GM12865 (cell line): ENCODE results near the gene SVIL.
"Not testable (repeated sequence)": the region's sequence is repeated elsewhere in the genome, so short reads cannot be mapped to it uniquely, and the experiment has no call there.

Source experiments
- DNase-seq: peaks from one replicate; pipeline ENCODE4 v3.0.0; 2010; ENCODE audit warnings: low read depth
- H3K4me3 ChIP-seq: 2 replicates; pipeline ENCODE4 v1.5.1; 2011; ENCODE audit warnings: mild to moderate bottlenecking, low read depth, low read length, control low read depth
- TF ChIP-seq, protein P1 (sequence below): IDR thresholded peaks from 2 replicates; pipeline ENCODE4 v1.5.1; 2011; ENCODE audit warnings: low read length, control low read depth, low read depth, inconsistent platforms; ENCODE audit not compliant: insufficient read depth; ENCODE audit errors: missing control alignments

SVIL gene

DNA sequence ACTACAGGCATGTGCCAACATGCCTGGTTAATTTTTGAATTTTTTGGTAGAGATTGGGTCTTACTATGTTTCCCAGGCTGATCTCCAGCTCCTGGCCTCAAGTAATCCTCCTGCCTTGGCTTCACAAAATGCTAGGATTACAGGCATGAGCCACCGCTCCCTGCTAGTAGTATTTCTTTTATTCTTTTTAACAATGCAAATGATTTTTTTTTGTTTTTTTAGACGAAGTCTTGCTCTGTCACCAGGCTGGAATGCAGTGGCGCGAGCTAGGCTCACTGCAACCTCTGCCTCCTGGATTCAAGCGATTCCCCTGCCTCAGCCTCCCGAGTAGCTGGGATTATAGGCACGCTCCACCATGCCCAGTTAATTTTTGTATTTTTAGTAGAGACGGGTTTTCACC lies 58.1 kb downstream of the SVIL start:
- no peak overlapping the region for H3K4me3 ChIP-seq
- TF ChIP-seq, protein P1, sequence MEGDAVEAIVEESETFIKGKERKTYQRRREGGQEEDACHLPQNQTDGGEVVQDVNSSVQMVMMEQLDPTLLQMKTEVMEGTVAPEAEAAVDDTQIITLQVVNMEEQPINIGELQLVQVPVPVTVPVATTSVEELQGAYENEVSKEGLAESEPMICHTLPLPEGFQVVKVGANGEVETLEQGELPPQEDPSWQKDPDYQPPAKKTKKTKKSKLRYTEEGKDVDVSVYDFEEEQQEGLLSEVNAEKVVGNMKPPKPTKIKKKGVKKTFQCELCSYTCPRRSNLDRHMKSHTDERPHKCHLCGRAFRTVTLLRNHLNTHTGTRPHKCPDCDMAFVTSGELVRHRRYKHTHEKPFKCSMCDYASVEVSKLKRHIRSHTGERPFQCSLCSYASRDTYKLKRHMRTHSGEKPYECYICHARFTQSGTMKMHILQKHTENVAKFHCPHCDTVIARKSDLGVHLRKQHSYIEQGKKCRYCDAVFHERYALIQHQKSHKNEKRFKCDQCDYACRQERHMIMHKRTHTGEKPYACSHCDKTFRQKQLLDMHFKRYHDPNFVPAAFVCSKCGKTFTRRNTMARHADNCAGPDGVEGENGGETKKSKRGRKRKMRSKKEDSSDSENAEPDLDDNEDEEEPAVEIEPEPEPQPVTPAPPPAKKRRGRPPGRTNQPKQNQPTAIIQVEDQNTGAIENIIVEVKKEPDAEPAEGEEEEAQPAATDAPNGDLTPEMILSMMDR: no peak
- no peak for DNase-seq

DNA sequence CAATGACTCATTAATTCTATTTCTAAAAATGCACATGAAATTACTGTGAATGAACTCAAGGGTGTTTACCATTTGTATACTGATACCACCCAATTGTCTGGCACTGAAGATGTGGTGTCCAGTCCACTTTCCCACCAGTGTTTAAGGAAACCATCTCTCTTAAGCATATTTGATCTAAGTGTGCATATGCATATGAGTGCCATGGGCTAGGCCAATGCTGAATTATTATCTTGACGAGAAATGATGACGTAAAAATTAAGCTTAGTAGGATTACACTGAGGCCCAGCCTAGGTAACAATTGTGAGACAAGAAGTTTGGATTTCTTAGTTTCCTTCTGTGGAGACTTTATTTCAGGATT lies 59.7 kb downstream of the SVIL start:
- TF ChIP-seq, protein P1: no peak
- no peak overlapping the region for H3K4me3 ChIP-seq
- no peak for DNase-seq

DNA sequence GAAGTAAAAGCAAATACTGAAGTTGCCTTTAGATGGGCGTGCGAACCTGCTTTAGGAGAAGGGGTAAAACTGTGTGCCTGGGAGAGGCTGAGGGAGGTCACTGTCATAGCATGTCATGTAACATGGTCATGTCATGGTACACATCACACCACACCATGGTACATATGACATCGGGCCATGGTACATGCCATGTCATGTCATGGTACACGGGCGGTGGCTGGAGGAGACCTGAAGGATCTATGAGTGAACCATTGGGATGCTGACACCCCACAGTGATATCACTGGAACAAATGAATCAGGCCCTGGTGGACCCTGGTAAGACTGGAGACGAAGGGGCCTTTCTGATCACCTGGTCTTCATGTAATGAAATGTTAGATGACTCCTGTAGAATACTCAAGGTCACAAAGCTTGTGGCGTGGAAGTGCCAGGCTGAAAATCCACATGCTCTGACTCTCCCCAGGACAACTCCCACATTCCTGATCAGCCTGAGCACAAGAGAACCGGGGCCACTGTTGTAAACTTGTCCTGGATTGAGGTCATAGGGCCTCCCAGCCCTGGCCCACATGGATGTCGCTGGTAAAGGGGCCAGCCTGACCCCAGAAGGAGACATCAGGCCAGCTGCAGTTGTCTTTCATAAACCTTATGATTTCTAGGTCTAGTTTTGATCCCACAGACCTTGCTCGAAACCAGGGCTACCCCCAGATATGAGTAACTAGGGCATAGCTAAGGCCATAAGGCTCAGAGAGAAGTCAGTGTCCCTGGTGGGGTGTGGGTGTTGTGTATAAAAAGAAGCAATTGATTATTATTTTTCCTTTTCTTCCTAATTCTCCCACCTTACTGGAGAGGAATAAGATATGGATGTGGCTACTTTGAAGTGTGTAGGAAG lies 60.3 kb downstream of the SVIL start:
- not testable (repeated sequence) for DNase-seq, H3K4me3 ChIP-seq

DNA sequence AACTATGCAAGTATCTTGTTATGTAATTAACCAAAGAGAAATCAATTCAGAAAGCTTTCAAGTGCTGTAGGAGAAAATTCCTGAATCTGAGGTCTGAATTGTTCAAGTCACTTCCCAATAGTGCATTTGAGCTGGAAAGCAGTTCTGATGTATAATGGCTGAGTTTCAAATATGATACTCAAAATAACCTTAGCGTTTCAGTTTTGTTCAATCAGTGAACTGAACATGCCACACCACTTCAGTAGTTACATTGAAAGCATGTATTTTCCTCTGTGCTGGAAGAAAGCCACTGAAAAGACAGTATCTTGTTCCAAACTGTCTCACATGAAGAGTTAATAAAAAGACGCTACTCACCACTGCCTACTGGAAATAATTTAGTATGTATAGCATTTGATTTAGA lies 64.5 kb downstream of the SVIL start:
- DNase-seq, H3K4me3 ChIP-seq: not testable (repeated sequence)

DNA sequence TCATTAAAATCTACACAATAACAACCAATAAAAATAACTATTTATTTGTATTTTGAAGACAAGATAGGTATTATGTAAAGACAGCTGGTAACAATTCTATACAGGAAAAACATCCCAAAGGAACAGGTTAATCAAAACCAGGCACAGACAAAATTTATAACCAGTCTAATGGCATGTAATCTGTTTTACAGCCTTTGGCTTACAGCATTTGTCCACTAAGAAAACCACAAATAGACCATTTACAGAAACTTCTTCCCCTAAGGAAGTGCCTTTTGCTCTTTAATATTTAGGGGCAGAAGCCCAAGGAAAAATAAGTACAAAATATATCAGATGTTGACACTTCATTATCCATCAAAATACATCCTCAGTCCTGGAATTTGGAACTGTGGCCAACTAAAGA lies 65.0 kb downstream of the SVIL start:
- H3K4me3 ChIP-seq: no peak overlapping the region
- no peak for DNase-seq
- TF ChIP-seq, protein P1: no peak

DNA sequence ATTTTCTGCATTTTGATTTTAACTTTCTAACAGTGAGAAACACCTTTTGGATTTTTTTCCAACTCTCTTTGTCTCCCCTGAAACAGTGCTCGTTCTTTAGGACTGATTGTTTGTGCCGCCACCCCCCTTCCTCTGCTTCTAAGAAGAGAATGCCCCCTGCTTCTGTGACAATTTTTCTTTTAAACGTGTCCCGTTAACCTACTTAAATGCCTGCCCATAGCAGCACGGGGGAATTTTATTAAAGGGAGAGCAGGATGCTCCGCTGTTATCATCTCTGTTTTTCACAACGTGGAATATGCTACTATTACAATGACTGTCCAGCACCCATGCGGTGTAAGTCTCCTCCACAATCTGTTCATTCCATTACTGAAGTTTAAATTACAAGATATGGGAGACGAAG lies 67.8 kb downstream of the SVIL start:
- DNase-seq: no peak
- TF ChIP-seq, protein P1: no peak

DNA sequence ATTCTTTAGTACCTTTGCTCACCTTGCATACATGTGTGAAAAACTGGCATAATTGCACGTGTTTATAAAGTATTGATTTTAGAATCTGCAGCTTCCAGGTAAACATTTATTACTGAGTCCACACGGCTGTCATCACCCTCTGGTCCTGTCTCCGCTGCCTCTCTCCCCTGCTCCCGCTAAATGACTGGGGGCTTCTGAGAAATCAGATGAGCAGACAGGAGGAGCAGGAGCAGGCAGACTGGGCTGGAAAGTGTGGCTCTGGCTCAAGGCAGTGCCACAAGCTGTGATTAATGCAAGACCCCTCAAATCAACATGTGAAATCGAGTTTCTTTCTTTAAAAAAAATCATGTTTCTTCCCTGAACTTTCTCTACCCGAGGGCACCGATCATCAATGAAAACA lies 68.6 kb downstream of the SVIL start:
- H3K4me3 ChIP-seq, DNase-seq: not testable (repeated sequence)

More for the DNA sequence above, 67.8 kb downstream of the SVIL start:
- no peak overlapping the region for H3K4me3 ChIP-seq

DNA sequence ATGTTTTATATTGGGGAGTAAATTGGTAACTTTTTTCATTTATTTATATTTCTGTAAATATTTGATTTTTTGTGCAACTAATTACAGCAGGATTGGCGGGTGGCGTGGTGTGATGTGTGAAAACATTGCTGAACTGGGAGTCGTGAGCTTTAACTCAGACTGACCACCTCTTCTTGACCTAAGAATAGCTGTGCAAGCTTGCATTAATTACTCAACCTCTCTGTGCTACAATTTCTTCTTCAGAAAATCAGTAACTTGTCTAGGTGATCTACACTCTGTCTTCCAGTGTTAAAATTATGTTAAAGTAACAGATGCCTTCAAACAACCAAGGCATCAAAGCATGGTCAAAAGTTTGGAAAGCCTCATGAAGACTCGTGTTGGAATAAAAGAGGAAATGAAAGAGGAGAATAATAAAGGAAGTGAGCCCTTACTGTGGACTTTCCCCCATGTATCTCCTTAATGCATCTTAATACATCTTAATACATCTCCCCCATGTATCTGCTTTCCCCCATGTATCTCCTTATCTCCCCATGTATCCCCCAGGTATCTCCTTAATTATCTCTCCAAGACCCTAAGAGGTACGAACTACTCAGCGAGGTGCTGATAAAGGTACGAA lies 71.2 kb downstream of the SVIL start:
- no peak for DNase-seq
- H3K4me3 ChIP-seq: no peak overlapping the region
- TF ChIP-seq, protein P1: no peak

DNA sequence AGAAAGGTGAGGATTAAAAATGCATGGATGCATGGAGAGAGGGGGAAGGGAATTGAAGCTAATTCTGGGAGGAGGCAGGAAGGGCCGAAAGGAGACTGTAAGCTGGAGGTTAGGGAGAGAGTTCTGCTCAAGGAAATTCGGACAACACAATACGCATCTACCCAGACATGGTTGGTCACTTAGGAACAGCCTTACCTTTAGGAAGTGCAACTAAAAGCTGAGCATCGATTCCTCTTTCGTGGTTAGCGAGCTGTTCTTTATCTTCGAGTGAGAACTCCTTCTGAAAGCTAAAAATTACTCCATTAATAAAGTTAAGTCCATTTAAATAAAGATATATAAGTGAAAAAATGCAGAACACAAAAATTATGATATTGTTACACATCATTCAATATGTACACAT lies 71.8 kb downstream of the SVIL start:
- DNase-seq, H3K4me3 ChIP-seq: not testable (repeated sequence)
